HCT116 (cell line): ENCODE measurements around the gene STX1B. TPM values are rescaled to one million over a fixed set of nuclear protein-coding genes. Genes with fewer than 3 reads are reported as not detected.

Experiments used
- ATAC-seq: fragments of 200-7000 bp; cut with Tn5 transposase; 2 replicates; pipeline ENCODE4 v1.9.1; 2020; ENCODE audit warnings: mild to moderate bottlenecking, moderate library complexity
- BruUV-seq: library from RNA; stranded (reverse); fragments of 400-500 nt; replicated peaks from 2 replicates; lab custom pipeline; 2021; lab: Mats Ljungman, UMichigan
- CTCF ChIA-PET: fragments of 300-600 bp; sonication (Branson Sonifier 250); formaldehyde crosslinking; loops from one replicate; lab custom pipeline; 2021; ENCODE audit warnings: antibody characterized with exemption; lab: Charles Lee
- POLR2A ChIA-PET: fragments of 300-600, 350-600 bp; sonication (Branson Sonifier 250); formaldehyde crosslinking; loops from one replicate; lab custom pipeline; 2021; ENCODE audit warnings: antibody characterized with exemption; lab: Charles Lee
- RAD21 ChIA-PET, 2 experiments: fragments of 300-600 bp; sonication (Branson Sonifier 250); formaldehyde crosslinking; loops; one replicate each; lab custom pipeline; 2023; ENCODE audit warnings: low total read pairs in 2 of 2; ENCODE audit not compliant: uncharacterized antibody in 2 of 2, unreplicated experiment in 2 of 2, low non-redundant PET in 1 of 2; lab: Charles Lee
- DNase-seq: peaks from one replicate; pipeline ENCODE4 v3.0.0-alpha.2; 2010; ENCODE audit warnings: low read depth, low spot score
- H2AFZ ChIP-seq: fragments of 200-600 bp; shearing (Covaris generic), sonication (generic); 2 replicates; pipeline ENCODE4 v1.6.1; 2017; ENCODE audit warnings: low read depth, mixed run types, mixed read lengths, antibody characterized with exemption, low read length; ENCODE audit not compliant: poor library complexity, severe bottlenecking
- H3K27ac ChIP-seq: 2 replicates; pipeline ENCODE4 v1.5.1; 2012; ENCODE audit warnings: low read depth, low read length
- H3K27me3 ChIP-seq: fragments of 200-600 bp; sonication (generic); 2 replicates; pipeline ENCODE4 v1.6.1; 2016; ENCODE audit warnings: mixed run types, low read length, mixed read lengths; ENCODE audit not compliant: insufficient read depth
- H3K36me3 ChIP-seq, 2 experiments: fragments of 200-500 bp in 1 of 2; fragments of 200-600 bp in 1 of 2; sonication (Bioruptor generic) in 1 of 2; sonication (generic) in 1 of 2; 2 replicates each; pipeline versions ENCODE4 v1.5.1 to v1.6.1; 2014 to 2016; ENCODE audit warnings: low read length in 2 of 2, inconsistent platforms in 1 of 2, mixed read lengths in 1 of 2, mixed run types in 1 of 2; ENCODE audit not compliant: insufficient read depth in 2 of 2, control insufficient read depth in 1 of 2
- H3K4me1 ChIP-seq, 2 experiments: fragments of 200-600 bp in 1 of 2; sonication (generic) in 1 of 2; 2 replicates each; pipeline versions ENCODE4 v1.5.1 to v1.6.1; 2012 to 2017; ENCODE audit warnings: low read length in 2 of 2, inconsistent platforms in 1 of 2, mild to moderate bottlenecking in 1 of 2, mixed read lengths in 1 of 2, mixed run types in 1 of 2, moderate library complexity in 1 of 2; ENCODE audit not compliant: insufficient read depth in 2 of 2, control insufficient read depth in 1 of 2
- H3K4me2 ChIP-seq: fragments of 200-600 bp; sonication (generic); 2 replicates; pipeline ENCODE4 v1.6.1; 2017; ENCODE audit warnings: mixed run types, low read length, mixed read lengths
- H3K4me3 ChIP-seq, 2 experiments: fragments of 200-600 bp in 1 of 2; sonication (generic) in 1 of 2; replicated peaks in 1 of 2; 2 replicates each; pipeline ENCODE4 v1.5.1; 2011 to 2016; ENCODE audit warnings: low read length in 2 of 2, control low read depth in 1 of 2, low read depth in 1 of 2, mild to moderate bottlenecking in 1 of 2, mixed read lengths in 1 of 2, mixed run types in 1 of 2
- H3K79me2 ChIP-seq: fragments of 200-600 bp; sonication (generic); 2 replicates; pipeline ENCODE4 v1.6.1; 2017; ENCODE audit warnings: mild to moderate bottlenecking, mixed run types, low read length, moderate library complexity, mixed read lengths; ENCODE audit not compliant: insufficient read depth
- H3K9ac ChIP-seq: fragments of 200-600 bp; sonication (generic); 2 replicates; pipeline ENCODE4 v1.6.1; 2016; ENCODE audit warnings: low read length, mixed read lengths
- H3K9me2 ChIP-seq: fragments of 200-600 bp; sonication (generic), shearing (Covaris generic); 2 replicates; pipeline ENCODE4 v1.6.1; 2017; ENCODE audit warnings: mixed run types, mild to moderate bottlenecking, moderate library complexity; ENCODE audit not compliant: insufficient read depth
- H3K9me3 ChIP-seq, 2 experiments: fragments of 200-500 bp in 1 of 2; fragments of 200-600 bp in 1 of 2; sonication (Bioruptor generic) in 1 of 2; sonication (generic) in 1 of 2; 2 replicates each; pipeline ENCODE4 v1.6.1; 2014 to 2017; ENCODE audit warnings: low read length in 2 of 2, mixed read lengths in 2 of 2, inconsistent platforms in 1 of 2, low read depth in 1 of 2, mild to moderate bottlenecking in 1 of 2, mixed run types in 1 of 2, moderate library complexity in 1 of 2; ENCODE audit not compliant: control insufficient read depth in 1 of 2, insufficient read depth in 1 of 2
- H4K20me1 ChIP-seq: fragments of 200-600 bp; sonication (generic), shearing (Covaris generic); 2 replicates; pipeline ENCODE4 v1.6.1; 2017; ENCODE audit warnings: mixed run types, mild to moderate bottlenecking, moderate library complexity; ENCODE audit not compliant: insufficient read depth
- ELF1 ChIP-seq: IDR thresholded peaks from 2 replicates; pipeline ENCODE4 v1.6.1; 2012; ENCODE audit warnings: low read depth, borderline replicate concordance
- FOSL1 ChIP-seq: IDR thresholded peaks from 2 replicates; pipeline ENCODE4 v1.6.1; 2012; ENCODE audit warnings: low read depth
- POLR2A ChIP-seq: IDR thresholded peaks from 2 replicates; pipeline ENCODE4 v1.7.0; 2011; ENCODE audit warnings: borderline replicate concordance; ENCODE audit not compliant: insufficient read depth, insufficient read length; ENCODE audit errors: extremely low read depth
- POLR2AphosphoS5 ChIP-seq: IDR thresholded peaks from 2 replicates; pipeline ENCODE4 v1.6.1; 2011; ENCODE audit warnings: mild to moderate bottlenecking, low read depth, low read length, moderate library complexity
- SIN3A ChIP-seq: IDR thresholded peaks from 2 replicates; pipeline ENCODE4 v1.6.1; 2012; ENCODE audit warnings: low read depth
- SRF ChIP-seq: IDR thresholded peaks from 2 replicates; pipeline ENCODE4 v1.6.1; 2012; ENCODE audit warnings: low read depth
- TCF7L2 ChIP-seq: IDR thresholded peaks from 2 replicates; pipeline ENCODE4 v1.7.0; 2011; ENCODE audit warnings: borderline replicate concordance, inconsistent platforms; ENCODE audit not compliant: insufficient read depth, insufficient read length; ENCODE audit errors: extremely low read depth
- YY1 ChIP-seq: IDR thresholded peaks from 2 replicates; pipeline ENCODE4 v1.6.1; 2011; ENCODE audit warnings: low read length, low read depth, moderate library complexity, mild to moderate bottlenecking; ENCODE audit not compliant: insufficient replicate concordance; ENCODE audit errors: extremely low read depth
- ZFX ChIP-seq: fragments of 450-650 bp; IDR thresholded peaks from 2 replicates; pipeline ENCODE4 v1.6.1; 2017
- ZNF274 ChIP-seq: fragments of 200-500 bp; sonication (Bioruptor generic); IDR thresholded peaks from 2 replicates; pipeline ENCODE4 v1.6.1; 2014; ENCODE audit warnings: mild to moderate bottlenecking, low read depth, low read length, inconsistent platforms
- intact Hi-C: fragments of 100-400 bp; cut with micrococcal nuclease; formaldehyde crosslinking; loops from 2 replicates; pipeline ENCODE4 v1.10.0; 2022
- total RNA-seq: library from RNA; stranded (reverse); gene quantifications from one replicate; pipeline ENCODE4 v1.2.1, GENCODE V29; 2021; ENCODE audit not compliant: unreplicated experiment

STX1B gene
- total RNA-seq, 1 experiment from 2014 or later, result 1.6 TPM

DNA sequence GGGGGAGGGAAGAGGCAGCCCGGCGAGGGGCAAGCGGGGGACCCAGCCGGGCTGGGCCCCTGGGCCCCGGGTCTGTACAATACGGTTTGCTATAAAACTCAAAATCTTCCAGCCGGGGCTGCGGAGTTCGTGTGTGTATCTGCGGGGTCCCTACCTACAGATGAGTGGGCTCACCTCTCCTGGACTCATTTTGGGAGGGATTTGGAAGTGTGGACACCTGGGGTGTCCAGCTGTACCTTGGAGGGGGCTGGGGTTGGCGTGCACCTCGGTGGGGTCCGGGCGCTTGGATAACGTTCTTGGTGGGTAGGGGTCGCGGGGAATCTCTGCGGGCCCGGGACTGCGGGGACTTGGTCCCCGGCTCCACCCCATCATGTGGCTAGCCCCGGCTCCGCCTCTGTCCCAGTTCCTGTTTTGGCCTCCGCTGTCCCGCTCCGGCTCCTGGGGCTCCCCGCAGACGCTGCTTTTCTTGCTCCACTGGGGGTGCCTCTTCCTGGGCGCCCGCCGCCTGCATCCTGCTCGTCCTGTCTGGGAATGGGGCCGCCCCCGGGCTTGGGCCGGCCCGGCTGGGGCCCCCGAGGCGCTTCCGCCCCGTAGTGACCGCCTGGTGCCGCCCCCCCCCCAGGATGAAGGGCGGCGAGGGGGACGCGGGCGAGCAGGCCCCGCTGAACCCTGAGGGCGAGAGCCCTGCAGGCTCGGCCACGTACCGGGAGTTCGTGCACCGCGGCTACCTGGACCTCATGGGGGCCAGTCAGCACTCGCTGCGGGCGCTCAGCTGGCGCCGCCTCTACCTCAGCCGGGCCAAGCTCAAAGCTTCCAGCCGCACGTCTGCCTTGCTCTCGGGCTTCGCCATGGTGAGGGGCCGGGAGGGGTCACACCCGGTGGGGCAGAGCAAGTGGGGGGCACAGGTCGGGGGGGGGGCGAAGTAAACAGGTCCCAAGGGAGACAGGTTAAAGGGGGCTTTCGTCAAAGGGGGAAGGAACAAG is 61.5 kb downstream of the STX1B start, which contains the start of gene ORAI3:
Gene ORAI3 (plus strand): TSS at position 402 of the 983 bp plus-strand sequence. CDS start 222 bp downstream, at position 624.
- Histone ChIP-seq H3K79me2 (peaks cover 3% of the 10 kb centered on the region; the same call in 1 of the 2 replicates), H3K9me2 (no peaks in the 10 kb centered on the region), H3K9me3 (no peaks in the 10 kb centered on the region), H3K4me3 (peak within 1 kb of the TSS; percentile 65 to 77), H4K20me1 (no peaks in the 10 kb centered on the region), H3K36me3 (peaks cover 7 to 12% of the 10 kb centered on the region in 2 experiments; a peak in 3 of 4 replicates), H3K9ac (peak within 1 kb of the TSS; percentile 82), H2AFZ (no peak within 1 kb of the TSS), H3K4me1 (peaks cover 20 to 42% of the 10 kb centered on the region in 2 experiments), H3K27me3 (no peaks in the 10 kb centered on the region), H3K4me2 (peak within 1 kb of the TSS; percentile 99), H3K27ac (peak within 1 kb of the TSS; percentile 96)
- POLR2A ChIA-PET, result interaction anchor here (0.6 kb wide), 2 partner anchors 126 to 411 kb away, joined by 3 to 4 read pairs; no protein-coding TSS in a partner anchor
- RAD21 ChIA-PET, result no interaction called here
- ATAC-seq, result peak; percentile 61
- intact Hi-C loops, result no loop called here
- TF ChIP-seq SIN3A (no peak), SRF (no peak), POLR2AphosphoS5 (peak; percentile 86), TCF7L2 (peak; percentile 6), ZFX (peak; percentile 57; the same call in 1 of the 2 replicates), ELF1 (no peak), YY1 (no peak), POLR2A (peak; percentile 28), ZNF274 (no peak), FOSL1 (no peak)
- BruUV-seq, result no TSS peak
- no peak for DNase-seq
- CTCF ChIA-PET, result interaction anchor here (0.6 to 1.0 kb wide), 2 partner anchors 10 to 435 kb away, joined by 3 read pairs; no protein-coding TSS in a partner anchor
